SU-DHL-6 (cell line): ENCODE measurements around the gene SLC2A2.

Experiments
- EZH2phosphoT487 ChIP-seq: fragments of 200-600 bp; sonication (generic), shearing (Covaris generic); conservative IDR thresholded peaks from 2 replicates; pipeline ENCODE4 v1.6.1; 2018; ENCODE audit warnings: mild to moderate bottlenecking, antibody characterized with exemption, low read length, moderate library complexity, mixed read lengths
- TF ChIP-seq, protein P1 (sequence below): fragments of 200-600 bp; sonication (generic); IDR thresholded peaks from one replicate; pipeline ENCODE4 v1.5.1; 2017; ENCODE audit warnings: antibody characterized with exemption, mild to moderate bottlenecking, low read length, moderate library complexity; ENCODE audit not compliant: insufficient read depth, poor library complexity, severe bottlenecking

DNA sequence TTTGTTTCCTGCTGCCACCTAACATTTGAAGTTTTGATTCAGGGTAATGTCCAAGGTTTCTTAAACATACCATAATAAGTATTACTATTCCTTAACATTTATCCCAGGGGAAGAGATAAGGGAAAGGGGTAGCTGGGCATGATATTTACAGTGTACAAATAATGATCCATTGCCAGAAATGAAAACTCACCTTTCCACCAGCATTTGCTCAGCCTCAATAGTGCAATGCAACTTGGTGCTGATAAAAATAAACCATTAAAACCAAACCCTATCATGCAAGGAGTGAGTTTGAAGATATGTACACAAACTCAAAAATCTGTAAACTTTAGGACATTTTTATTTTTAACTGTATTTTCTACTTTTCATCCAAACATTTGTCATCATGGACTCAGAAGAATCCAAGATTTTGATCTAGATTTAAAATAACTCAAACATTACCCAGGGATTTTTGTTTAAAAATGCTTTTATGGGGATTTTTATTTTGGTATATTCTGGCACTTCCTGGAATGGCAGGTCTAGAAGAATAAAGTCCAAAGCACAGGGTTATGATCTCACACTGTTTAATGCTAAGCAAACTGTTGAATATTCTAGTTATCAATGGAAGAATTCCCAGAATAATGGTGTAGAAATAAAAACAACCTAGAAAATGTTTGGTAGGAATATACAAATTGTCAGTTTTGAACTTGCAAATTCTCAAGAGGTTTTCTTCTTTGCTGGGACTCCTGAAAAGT lies 32.5 kb upstream of the SLC2A2 start:
- TF ChIP-seq, protein P1, sequence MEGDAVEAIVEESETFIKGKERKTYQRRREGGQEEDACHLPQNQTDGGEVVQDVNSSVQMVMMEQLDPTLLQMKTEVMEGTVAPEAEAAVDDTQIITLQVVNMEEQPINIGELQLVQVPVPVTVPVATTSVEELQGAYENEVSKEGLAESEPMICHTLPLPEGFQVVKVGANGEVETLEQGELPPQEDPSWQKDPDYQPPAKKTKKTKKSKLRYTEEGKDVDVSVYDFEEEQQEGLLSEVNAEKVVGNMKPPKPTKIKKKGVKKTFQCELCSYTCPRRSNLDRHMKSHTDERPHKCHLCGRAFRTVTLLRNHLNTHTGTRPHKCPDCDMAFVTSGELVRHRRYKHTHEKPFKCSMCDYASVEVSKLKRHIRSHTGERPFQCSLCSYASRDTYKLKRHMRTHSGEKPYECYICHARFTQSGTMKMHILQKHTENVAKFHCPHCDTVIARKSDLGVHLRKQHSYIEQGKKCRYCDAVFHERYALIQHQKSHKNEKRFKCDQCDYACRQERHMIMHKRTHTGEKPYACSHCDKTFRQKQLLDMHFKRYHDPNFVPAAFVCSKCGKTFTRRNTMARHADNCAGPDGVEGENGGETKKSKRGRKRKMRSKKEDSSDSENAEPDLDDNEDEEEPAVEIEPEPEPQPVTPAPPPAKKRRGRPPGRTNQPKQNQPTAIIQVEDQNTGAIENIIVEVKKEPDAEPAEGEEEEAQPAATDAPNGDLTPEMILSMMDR, result no peak
- TF ChIP-seq EZH2phosphoT487, result no peak
